ENCODE data around the gene TRPT1.
A peak's percentile ranks its signal among the peaks of the same experiment; 100 is the strongest.

Gene TRPT1

DNA sequence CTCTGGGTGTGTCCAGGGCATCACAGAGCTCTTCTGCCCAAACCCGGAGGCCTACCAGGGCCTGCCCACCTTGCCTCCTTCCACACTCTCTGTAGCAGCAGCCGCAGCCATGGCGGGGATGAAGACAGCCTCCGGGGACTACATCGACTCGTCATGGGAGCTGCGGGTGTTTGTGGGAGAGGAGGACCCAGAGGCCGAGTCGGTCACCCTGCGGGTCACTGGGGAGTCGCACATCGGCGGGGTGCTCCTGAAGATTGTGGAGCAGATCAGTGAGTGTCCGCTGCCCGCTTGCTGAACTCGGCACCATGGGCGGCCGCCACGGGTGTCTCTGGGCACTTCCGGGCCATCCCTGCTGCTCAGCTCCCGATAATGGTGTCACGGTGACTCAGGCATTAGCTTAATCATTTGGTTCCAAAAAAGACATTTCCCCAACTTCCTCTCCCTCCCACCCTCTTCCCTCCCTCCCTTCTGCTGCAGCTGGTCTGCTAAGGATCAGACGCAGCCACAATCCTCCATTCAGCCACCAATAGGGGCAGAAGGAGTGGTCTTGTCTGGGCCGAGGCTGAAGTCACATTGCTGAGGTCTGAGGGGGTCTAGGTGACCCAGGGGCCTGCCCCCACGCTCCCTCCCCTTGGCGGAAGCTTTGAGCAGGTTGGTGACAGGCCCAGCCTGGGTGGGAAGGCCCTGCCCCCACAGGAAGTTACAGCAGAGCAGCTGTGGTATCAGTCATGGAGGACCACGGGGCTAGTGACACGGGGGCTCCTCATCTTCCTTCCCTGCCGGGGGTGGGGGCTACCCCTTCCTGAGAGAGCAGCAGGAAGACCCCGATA, 18.5 kb downstream of the TRPT1 start:
- DNase-seq (ENCODE audit: low spot score) = no peak

GRCh38 chr11:64206457-64207255, 19.3 kb downstream of the TRPT1 start, which contains the start of gene FERMT3:
Gene FERMT3 (plus strand): TSS chr11:64206721. CDS start chr11:64207365, 644 bp downstream.
- DNase-seq (ENCODE audit: low spot score) = no peak

GRCh38 chr11:64204464-64204989, 21.5 kb downstream of the TRPT1 start:
- DNase-seq (ENCODE audit: low spot score) = peak; percentile 84

- no peak for DNase-seq (ENCODE audit: low spot score)
Measured at GRCh38 chr11:64204080-64204440, 21.9 kb downstream of the TRPT1 start.

- no peak for DNase-seq (ENCODE audit: low spot score)
Measured at GRCh38 chr11:64203421-64204079, 22.4 kb downstream of the TRPT1 start.

GRCh38 chr11:64202992-64203391, 23.0 kb downstream of the TRPT1 start:
- DNase-seq (ENCODE audit: low spot score) = no peak

DNA sequence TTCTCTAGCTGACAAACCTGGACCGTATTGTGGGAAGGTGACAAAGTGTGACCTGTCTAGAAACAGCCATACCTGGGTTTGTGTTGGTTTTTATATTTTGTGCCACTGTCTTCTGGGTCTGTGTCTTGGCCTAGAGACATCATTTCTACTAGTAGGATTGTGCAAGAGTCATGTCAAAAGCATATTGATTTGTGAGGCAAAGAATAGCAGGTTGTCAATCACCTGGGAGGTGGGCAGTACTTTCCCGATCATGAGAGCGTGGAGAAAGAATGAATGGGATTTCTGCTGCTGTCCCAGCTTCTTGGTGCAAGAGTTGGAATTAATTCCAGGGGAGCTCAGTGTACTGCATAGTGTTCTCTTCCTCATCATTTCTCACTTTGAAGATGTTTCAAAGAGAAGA, 24.4 kb downstream of the TRPT1 start:
- no peak for DNase-seq (ENCODE audit: low spot score)

- DNase-seq (ENCODE audit: low spot score) = no peak
Measured at GRCh38 chr11:64198511-64198910, 27.5 kb downstream of the TRPT1 start.

DNA sequence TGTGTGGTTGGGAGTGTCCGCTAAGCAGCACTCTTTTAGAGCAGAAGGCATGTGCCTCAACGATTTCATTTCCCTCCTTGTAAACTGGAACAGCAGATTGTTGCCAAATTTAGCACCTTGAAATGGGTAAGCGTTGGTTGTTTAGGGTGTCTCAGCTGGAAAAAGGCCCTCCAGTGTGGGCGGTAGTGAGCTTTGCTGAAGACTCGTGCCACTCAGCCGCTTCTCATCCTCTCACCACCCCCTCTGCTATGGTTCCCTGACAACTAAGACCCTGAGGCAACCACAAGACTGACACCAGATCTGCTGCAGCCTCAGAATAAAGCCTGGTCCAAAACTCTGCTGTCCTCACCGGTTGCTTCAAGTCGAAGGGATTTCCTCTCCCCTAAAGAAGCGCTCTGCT, 29.4 kb downstream of the TRPT1 start:
- no peak for DNase-seq (ENCODE audit: low spot score)

DNA sequence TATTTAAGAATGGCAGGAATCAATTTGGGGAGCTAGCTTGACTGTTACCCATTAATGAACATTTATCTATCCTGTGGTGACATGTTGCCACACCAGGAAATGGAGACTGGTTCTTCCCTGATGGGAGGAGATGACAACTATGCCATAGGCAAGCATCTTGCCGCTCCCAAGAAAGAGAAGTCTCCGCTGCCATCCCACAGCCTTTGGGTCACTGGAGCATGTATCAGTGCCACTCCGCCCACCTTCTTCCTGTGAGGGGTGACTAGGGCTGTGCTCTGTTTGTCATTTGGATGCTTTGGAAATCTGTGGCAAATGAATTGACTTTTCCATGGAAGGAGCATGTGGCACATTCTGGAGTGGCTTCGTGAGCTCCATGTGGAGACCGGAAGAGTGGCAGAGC, 33.6 kb downstream of the TRPT1 start:
- no peak for DNase-seq (ENCODE audit: low spot score)

DNA sequence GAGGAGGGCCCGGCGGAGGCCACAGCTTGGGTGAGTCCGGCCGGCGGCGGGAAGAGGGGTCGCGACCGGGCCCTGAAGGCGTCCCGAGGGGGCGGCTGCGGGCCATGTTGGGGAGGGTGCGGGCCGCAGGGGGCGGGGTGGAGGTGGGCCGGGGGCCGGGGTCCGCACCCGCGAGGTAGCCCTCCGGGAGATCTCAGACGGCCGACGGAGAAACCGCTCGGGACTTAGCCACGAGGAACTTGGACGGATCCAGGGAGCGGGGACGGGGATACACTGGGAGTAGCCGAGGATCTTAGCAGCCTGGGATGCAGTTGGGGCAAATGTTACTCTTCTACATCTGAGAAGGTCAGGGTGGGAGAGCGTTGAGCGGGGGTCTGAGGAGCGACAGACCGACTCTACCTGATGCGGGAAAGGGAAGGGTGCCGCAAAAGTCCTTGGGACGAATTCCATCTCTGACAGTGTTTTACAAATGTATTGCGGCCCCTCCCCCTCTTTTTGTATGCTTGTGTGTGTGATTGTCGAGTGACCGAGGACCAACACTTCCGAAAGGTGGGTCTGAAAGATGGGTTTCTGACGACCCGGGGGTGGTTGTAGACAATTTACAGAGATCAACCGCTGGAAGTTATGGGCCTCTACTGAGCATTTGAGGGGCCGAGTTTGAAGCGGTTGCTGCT, 39.4 kb downstream of the TRPT1 start:
- peak; percentile 52 for DNase-seq (ENCODE audit: low spot score)

GRCh38 chr11:64185693-64186491, 40.1 kb downstream of the TRPT1 start, which contains the start of gene STIP1:
Gene STIP1 (plus strand): TSS chr11:64186171. CDS start chr11:64186262, 91 bp downstream.
- peak; percentile 100 for DNase-seq (ENCODE audit: low spot score)

GRCh38 chr11:64185175-64185692, 40.8 kb downstream of the TRPT1 start:
- peak; percentile 86 for DNase-seq (ENCODE audit: low spot score)

DNA sequence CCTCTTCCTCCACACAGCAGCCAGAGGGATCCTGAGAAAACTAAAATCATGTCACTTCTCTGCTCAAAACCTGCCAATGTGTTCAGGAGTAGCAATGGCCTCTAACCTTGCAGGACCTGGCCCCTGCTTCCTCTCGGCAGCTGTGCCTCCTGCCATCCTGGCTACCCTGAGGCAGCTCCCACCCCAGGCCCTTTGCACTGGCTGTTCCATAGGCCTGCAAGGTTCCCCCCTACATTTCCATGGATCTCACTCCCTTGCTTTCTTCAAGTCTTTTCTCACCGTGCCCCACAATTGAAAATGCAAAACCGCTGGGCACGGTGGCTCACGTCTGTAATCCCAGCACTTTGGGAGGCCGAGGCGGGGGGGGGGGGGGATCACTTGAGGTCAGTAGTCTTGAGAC, 42.1 kb downstream of the TRPT1 start:
- DNase-seq (ENCODE audit: low spot score) = no peak

GRCh38 chr11:64181506-64182411, 44.2 kb downstream of the TRPT1 start:
- peak; percentile 96 for DNase-seq (ENCODE audit: low spot score)

DNA sequence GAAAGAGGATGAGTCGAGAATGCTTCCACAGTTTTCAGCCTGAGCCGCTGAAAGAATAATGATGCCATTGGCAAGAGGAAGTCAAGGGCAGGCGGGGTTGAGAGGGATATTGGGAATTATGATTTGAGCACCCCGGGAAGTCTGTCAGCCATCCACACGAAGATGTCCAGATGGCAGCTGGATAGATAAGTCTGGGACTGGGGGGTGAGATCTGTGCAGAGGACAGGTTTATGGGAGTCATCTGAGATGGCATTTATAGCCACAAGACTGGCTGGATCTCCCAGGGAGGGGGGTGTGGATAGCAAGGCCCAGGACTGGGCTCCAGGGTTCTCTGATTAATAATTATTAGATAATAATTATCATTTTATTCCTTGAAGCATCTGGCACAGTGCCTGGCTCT, 45.1 kb downstream of the TRPT1 start:
- peak; percentile 48 for DNase-seq (ENCODE audit: low spot score)

- DNase-seq (ENCODE audit: low spot score) = no peak
Measured at GRCh38 chr11:64178951-64179639, 46.9 kb downstream of the TRPT1 start.

DNA sequence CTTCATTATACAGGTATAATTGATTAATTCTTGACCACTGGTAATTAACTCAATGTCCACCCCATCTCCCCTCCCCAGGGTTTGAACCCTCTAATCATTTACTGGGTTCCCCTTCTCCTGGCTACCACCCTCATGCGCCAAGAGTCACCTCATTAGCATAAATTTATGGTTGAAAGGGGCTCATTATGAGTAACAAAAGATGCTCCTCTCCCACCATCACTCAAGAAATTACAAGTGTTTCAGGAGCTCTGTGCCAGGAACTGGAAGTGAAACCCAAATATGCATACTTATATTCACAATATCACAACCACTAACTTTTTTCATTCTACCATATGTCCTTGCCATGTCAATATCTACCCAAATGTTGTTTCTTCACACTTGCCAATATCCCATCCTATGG, 47.8 kb downstream of the TRPT1 start:
- DNase-seq (ENCODE audit: low spot score) = no peak

DNA sequence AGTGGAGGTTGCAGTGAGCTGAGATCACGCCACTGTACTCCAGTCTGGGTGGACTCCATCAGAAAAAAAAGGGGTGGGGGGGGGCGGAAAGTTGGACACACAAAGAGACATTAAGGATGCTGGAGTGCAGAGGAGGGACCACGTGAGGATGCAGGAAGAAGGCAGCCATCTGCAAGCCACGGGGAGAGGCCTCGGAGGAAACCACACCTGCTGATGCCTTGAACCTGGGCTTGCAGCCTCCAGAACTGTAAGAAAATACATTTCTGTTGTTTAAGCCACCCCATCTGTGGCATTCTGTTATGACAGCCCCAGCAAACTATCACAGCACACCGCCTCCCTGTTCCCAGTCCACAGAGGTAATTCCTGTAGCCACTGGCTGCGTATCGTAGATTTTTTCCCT, 49.2 kb downstream of the TRPT1 start:
- DNase-seq (ENCODE audit: low spot score) = no peak
